Cardiac fibroblast (primary cell): ENCODE measurements around the gene PITPNM1.

ENCODE experiments used
- DNase-seq, 2 donors: peaks; one replicate each; pipeline versions ENCODE4 v3.0.0 to v3.0.0-alpha.2; 2010; ENCODE audit warnings: low read depth in 2 of 2
- H3K4me3 ChIP-seq, 2 donors: replicated peaks in 1 of 2; 1 replicate in 1 of 2; 2 replicates in 1 of 2; pipeline ENCODE4 v1.5.1; 2011; ENCODE audit warnings: low read depth in 2 of 2, low read length in 2 of 2, mild to moderate bottlenecking in 2 of 2, moderate library complexity in 1 of 2
- CTCF ChIP-seq: IDR thresholded peaks from one replicate; pipeline ENCODE4 v1.5.1; 2011; ENCODE audit warnings: low read depth, mild to moderate bottlenecking, low read length, inconsistent platforms

PITPNM1 gene

GRCh38 chr11:67450796-67451657 lies 54.1 kb downstream of the PITPNM1 start:
- no peak for TF ChIP-seq CTCF
- H3K4me3 ChIP-seq: no peak overlapping the region
- no peak for DNase-seq

GRCh38 chr11:67449116-67449844 lies 55.9 kb downstream of the PITPNM1 start:
- TF ChIP-seq CTCF: no peak
- DNase-seq: no peak
- no peak overlapping the region for H3K4me3 ChIP-seq

- DNase-seq: no peak
- no peak for TF ChIP-seq CTCF
- no peak overlapping the region for H3K4me3 ChIP-seq
Observed at GRCh38 chr11:67448220-67448609, 56.9 kb downstream of the PITPNM1 start.

- no peak for DNase-seq
- no peak for TF ChIP-seq CTCF
- H3K4me3 ChIP-seq: no peak overlapping the region
Observed at GRCh38 chr11:67445515-67445914, 59.6 kb downstream of the PITPNM1 start.

GRCh38 chr11:67442504-67443404 lies 62.4 kb downstream of the PITPNM1 start:
- no peak for TF ChIP-seq CTCF
- no peak for DNase-seq
- H3K4me3 ChIP-seq: peak overlapping the region; percentile 84 to 95
